ENCODE data around the gene SERINC3. TPM values are rescaled to one million over a fixed set of nuclear protein-coding genes. Genes with fewer than 3 reads are reported as not detected.
A peak's percentile ranks its signal among the peaks of the same experiment; 100 is the strongest.

SERINC3 gene
- total RNA-seq: 100 to 1,000 TPM; 163 to 181 TPM
- 263 TPM for polyA plus RNA-seq (ENCODE audit: insufficient read depth, low read depth, low replicate concordance)
- long read RNA-seq, donor 1, full-length matches to known transcripts: 58 of 99 reads
- long read RNA-seq, donor 1, partial matches to known transcripts: 41 of 99 reads
- long read RNA-seq, donor 1, other reads (novel, unspliced or antisense): 0 of 99 reads
- long read RNA-seq, donor 2, full-length matches to known transcripts: 31 of 62 reads
- long read RNA-seq, donor 2, partial matches to known transcripts: 31 of 62 reads
- long read RNA-seq, donor 2, other reads (novel, unspliced or antisense): 0 of 62 reads

DNA sequence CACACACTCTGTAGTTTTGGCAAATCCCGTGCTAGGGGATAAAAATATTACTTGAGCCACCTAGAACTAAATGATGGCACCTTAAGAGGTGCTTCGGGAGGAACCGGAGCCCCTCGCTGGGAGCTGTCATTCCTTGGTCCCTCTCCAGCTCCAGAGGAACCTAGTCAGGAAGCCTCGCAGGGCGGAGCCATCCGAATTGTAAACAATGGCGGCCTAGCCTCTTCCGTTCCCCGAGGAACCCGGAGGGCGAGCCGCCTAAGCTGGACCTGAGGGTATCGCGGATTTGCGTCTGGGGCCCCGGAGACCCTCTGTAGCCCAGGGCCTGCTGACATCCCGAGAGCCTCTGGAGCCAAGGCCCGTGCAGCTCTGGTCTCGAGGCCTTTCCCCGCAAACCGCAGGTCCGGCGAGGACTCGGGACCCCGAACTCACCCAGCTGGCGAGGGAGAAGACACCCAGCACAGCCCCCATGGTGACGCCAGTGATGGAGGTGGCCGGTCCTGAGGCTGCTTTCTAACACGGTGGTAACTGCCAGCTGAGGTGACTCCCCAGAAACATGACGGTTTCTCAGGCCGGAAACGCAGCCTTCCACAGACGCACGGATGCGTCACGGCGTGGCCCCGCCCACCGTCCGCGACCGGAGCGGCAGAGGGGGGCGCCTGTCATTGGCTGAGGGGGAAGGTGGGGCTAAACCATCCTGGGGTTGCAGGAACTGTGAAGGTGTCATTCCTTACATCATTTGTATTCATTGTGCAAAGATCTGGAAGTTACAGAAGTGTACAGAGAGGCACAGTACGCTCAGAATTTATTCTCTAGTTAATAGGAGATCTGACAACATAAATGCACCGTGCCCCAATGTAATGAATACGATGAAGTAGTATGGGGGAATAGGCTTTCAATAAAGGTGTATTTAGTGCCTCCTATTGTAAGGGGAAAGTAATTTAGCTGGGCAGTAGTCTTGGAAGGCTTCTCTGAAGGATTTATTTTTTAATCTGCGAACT is at the start of gene SERINC3:
TSS of gene SERINC3 (minus strand) at position 587 of the 998 bp plus-strand sequence. CDS start at position 468, 119 bp downstream.
- peak in 1 of 3 experiments; percentile 1 for TF ChIP-seq CTCF (IDR thresholded peaks at IDR 0.05)
- TF ChIP-seq POLR2A (IDR thresholded peaks at IDR 0.05): peak; percentile 93
- 0 to 1% methylated on average over 31 to 49 of the region's 49 CpGs for WGBS, 2 donors
- Histone ChIP-seq H3K36me3 (ENCODE audit: low read depth, missing control alignments) (no peaks in the 10 kb centered on the region), H3K27me3 (no peaks in the 10 kb centered on the region), H3K4me1 (peaks cover 21% of the 10 kb centered on the region), H3K4me3 (peak within 1 kb of the TSS; percentile 90 to 100), H3K9me3 (no peaks in the 10 kb centered on the region), H3K27ac (peak within 1 kb of the TSS; percentile 98 to 100)
- intact Hi-C loops (cut with DNase I; ENCODE audit: low total_unique reads): loop anchor here (10.0 kb wide), 1 partner anchor 47 kb away; the partner anchor contains the start of gene TTPAL
- DNase-seq: peak; percentile 98

- H3K27me3 ChIP-seq: no peaks in the 10 kb centered on the region
- H3K36me3 ChIP-seq (ENCODE audit: low read depth, missing control alignments): no peaks in the 10 kb centered on the region
- H3K4me3 ChIP-seq: no peak overlapping the region
- WGBS, 2 donors: 78 to 86% methylated on average over 6 of the region's 6 CpGs
- intact Hi-C loops (cut with DNase I; ENCODE audit: low total_unique reads): no loop called here
- DNase-seq: no peak
- TF ChIP-seq CTCF (IDR thresholded peaks at IDR 0.05) (no peak), POLR2A (IDR thresholded peaks at IDR 0.05) (no peak)
- no peaks in the 10 kb centered on the region for H3K9me3 ChIP-seq
- no peak overlapping the region for H3K27ac ChIP-seq
- H3K4me1 ChIP-seq: peaks cover 14% of the 10 kb centered on the region
Observed at GRCh38 chr20:44571362-44571988, 49.6 kb upstream of the SERINC3 start.

GRCh38 chr20:44570367-44570766 is 48.5 kb upstream of the SERINC3 start:
- intact Hi-C loops (cut with DNase I; ENCODE audit: low total_unique reads): no loop called here
- DNase-seq: no peak
- H3K4me1 ChIP-seq: peaks cover 14% of the 10 kb centered on the region
- H3K9me3 ChIP-seq: no peaks in the 10 kb centered on the region
- H3K27ac ChIP-seq: no peak overlapping the region
- H3K27me3 ChIP-seq: no peaks in the 10 kb centered on the region
- 93 to 94% methylated on average over 1 of the region's 1 CpG for WGBS, 2 donors
- no peaks in the 10 kb centered on the region for H3K36me3 ChIP-seq (ENCODE audit: low read depth, missing control alignments)
- H3K4me3 ChIP-seq: no peak overlapping the region
- no peak for TF ChIP-seq CTCF (IDR thresholded peaks at IDR 0.05)
- TF ChIP-seq POLR2A (IDR thresholded peaks at IDR 0.05): no peak

GRCh38 chr20:44566811-44567210 is 44.9 kb upstream of the SERINC3 start:
- H3K4me3 ChIP-seq: no peak overlapping the region
- H3K36me3 ChIP-seq (ENCODE audit: low read depth, missing control alignments): no peaks in the 10 kb centered on the region
- no peak overlapping the region for H3K27ac ChIP-seq
- DNase-seq: no peak
- TF ChIP-seq POLR2A (IDR thresholded peaks at IDR 0.05) (no peak), CTCF (IDR thresholded peaks at IDR 0.05) (no peak)
- H3K4me1 ChIP-seq: no peaks in the 10 kb centered on the region
- H3K27me3 ChIP-seq: no peaks in the 10 kb centered on the region
- intact Hi-C loops (cut with DNase I; ENCODE audit: low total_unique reads): no loop called here
- no peaks in the 10 kb centered on the region for H3K9me3 ChIP-seq

Measured in testis (tissue), 5 donors.